ENCODE results near the gene ARHGAP11A.
A peak's percentile ranks its signal among the peaks of the same experiment; 100 is the strongest.

Gene ARHGAP11A

DNA sequence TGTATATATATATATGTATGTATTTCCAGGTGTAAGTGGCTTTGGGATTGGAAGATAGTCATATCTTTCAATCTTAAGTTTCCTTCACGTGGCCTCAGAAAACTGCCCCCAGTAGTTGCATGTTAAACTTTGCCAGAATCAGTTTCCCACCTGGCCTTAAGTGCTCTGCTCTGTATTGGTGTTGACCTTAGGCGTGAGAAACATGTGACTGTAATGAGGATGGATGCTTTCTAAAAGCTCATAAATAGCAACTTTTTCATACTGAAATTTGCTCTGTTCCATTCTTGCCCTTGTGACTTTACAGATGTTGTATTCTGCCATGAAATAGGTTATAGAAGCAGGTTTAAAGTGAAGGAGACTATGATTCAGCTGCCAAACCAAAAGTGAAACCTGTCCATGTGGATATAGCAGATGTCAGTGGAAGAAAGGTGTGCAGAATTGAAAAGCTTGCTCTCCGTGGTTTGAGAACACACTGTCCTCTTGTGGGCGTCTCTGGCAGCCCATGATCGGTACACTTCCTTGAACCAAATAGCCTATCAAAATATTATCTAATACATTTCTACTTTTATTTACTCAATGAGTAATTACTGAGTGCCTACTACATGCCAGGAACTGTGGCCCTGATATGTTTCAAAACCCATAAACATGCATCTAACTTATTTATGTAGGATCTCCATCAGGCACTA lies 42.0 kb downstream of the ARHGAP11A start:
- no peak for DNase-seq (ENCODE audit: low spot score)

DNA sequence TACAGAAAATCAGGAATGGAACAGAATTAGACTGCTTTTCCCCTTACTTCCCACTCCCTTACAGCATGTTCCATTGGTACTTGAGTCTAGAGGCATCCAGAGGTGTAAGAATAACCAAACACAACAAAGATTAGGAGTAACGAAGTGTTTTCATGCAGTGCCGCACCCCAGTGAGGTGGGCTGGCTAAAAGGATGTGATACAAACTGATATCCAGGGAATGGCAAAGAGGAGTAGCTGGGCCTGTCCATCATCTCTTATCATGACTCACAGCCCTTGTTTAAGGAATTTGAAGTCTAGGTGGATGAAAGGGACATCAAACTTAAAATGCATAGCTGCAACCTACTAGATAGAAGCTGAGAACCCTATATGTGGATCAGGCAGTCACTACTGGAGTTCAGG lies 42.6 kb downstream of the ARHGAP11A start:
- DNase-seq (ENCODE audit: low spot score) = no peak

DNA sequence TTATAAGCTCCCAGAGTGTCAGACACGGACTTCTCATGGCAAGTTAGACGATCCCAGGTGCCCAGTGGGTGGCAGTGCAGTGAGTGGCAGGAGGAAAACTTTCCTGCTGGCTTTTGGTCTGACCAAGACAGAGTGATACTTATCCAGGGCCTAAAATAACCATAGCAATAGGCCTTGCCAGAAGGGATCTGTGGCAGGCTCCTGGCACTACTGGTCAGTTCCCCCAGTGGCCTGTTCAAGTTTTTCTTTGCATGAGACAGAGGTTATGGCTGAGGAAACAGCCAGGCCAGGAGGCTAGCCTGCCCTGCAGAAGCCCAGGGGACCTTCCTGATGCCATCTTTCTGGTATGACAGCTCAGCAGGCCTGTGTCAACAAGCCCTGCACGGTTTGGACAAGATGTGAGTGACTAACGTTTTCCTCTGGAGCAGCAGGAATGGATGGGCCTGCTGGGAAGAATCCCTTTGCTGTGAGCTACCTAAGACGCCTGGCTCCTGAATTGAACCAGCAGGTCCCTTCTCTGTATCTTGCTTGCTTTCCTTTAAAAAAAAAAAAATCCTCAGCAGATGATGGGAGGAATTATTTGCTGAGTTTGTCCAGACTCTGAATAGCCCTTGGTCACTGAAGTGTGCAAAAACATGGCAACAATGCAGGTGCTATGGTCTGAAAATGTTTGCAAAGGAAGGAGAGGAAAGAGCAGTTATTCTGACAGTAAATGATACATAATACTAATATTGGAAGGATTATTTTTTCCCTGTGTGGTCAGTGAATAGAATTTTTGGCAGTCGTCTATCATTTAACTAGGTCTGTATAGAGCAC lies 44.2 kb downstream of the ARHGAP11A start:
- peak; percentile 79 for DNase-seq (ENCODE audit: low spot score)

DNA sequence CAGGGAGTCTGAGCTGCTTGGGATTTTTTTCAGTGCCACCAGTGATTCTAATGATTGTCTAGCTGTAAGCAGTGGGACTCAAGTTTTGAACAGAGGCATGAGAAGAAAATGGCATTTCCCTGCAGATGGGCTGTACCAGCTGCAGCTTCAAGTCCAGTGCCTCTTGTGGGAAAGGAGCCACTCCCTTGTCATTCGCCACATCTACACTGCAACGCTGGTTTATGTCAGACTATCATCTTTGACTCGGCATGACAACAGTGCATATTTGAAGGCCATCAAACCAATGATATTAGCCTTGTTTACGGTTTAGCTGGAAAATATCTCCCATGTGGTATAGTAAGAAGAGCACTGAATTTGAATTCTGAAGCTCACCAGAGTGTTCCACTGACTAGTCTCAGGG lies 48.4 kb downstream of the ARHGAP11A start:
- DNase-seq (ENCODE audit: low spot score) = no peak

DNA sequence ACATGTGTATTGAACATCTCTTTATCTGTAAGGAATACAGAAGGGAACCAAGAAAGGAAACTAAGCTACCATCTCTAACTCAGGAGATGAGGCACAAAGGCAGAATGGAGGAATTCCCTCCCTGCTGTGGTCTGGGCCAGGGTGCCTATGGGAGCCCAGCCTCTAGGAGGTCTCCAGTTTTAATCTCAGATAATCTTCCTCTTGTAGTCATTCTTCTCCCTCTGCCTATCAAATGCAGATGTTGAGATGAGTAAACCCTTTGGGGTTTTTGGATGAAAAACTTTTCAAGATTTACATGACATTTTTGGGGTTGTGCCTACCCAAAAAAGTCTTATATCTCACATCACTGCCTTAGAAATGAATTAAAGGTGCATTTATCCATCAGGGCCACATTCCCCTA lies 49.5 kb downstream of the ARHGAP11A start:
- DNase-seq (ENCODE audit: low spot score) = no peak

DNA sequence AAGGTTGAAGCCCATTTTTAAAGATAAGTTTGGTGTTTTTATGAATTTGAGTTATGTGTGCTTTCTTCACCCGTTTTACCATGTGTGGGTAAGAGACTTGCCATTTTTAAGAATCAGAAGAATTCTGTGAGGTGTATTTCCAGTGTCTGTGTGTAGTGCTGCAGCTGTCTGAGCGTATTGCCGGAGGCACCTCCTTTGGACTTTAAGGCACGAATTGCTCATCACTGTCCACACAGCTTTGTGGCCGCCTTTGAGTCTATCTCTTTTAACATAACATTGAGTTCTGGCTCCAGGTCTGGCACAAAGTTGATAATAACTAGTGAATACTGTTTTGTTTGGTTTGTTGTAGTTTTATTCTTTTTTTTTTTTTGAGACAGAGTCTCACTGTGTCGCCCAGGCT lies 52.0 kb downstream of the ARHGAP11A start:
- no peak for DNase-seq (ENCODE audit: low spot score)

DNA sequence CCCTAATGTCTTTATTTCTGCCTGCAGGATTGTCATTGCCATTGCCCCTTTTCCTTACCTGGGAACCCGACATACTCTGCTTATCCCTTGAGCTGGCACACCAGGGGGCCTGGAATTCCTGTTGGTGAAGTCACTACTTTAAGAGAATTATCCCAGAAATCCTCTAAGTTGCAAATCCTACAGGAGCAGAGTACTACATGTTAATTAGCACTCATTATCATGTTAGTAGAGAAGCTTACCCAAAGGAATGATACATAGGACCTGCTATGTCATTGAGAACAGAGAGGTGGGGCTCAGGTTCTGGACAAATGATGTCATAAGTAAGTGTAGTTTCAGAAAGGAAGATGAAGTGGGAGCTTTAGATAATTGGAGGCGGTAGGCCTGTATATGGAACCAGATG lies 53.6 kb downstream of the ARHGAP11A start:
- no peak for DNase-seq (ENCODE audit: low spot score)

DNA sequence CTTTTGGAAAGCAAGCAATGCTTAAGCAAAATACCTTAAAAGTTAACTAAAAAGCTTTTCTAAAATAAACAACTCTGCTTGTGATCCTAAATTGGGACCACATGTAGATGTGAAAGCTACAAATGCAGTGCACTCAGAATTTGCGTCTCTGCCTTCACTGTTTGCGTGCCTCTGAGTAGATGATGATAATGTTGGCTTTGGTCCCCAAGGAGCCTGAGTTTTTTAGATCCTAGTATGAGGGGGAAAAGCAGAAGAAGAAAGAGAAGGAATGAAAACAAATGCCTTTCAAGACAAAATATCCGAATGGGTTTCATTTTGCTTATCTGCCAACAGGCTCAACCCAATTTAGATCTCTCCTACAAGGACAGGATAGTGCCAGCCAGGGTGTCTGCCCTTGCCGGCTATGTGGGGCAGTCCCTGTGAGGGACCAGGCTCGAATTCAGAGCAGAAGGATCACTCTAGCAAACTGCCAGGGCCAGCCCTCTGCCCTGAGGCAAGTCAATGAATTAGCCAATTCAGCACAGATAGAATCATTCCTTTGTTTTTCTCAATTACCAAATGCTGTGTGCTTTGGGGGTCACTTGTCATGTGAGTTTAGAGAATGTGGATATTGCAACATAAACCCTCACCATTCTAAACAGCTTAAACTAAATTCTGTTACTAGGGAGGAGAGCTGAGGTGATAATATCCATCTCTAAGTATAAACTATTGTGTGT lies 54.8 kb downstream of the ARHGAP11A start:
- peak; percentile 27 for DNase-seq (ENCODE audit: low spot score)

DNA sequence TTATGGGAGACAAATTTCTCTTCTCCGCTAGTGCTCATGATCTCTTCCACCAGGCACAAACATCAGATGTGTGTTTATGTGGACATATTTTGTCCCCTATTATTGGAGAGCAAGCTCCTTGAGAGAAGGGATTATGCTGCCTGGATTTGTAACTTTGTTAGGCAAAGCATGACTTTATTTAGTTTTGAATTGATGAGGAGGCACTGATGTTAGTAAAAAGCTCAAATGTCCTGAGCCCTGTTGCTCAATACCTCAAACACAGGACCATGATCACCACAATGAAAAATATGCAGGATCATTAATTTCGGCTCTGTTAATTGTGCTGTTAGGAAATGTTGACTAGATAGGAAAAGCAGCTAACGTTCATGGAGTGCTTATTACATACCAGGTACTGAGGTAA lies 55.3 kb downstream of the ARHGAP11A start:
- no peak for DNase-seq (ENCODE audit: low spot score)

DNA sequence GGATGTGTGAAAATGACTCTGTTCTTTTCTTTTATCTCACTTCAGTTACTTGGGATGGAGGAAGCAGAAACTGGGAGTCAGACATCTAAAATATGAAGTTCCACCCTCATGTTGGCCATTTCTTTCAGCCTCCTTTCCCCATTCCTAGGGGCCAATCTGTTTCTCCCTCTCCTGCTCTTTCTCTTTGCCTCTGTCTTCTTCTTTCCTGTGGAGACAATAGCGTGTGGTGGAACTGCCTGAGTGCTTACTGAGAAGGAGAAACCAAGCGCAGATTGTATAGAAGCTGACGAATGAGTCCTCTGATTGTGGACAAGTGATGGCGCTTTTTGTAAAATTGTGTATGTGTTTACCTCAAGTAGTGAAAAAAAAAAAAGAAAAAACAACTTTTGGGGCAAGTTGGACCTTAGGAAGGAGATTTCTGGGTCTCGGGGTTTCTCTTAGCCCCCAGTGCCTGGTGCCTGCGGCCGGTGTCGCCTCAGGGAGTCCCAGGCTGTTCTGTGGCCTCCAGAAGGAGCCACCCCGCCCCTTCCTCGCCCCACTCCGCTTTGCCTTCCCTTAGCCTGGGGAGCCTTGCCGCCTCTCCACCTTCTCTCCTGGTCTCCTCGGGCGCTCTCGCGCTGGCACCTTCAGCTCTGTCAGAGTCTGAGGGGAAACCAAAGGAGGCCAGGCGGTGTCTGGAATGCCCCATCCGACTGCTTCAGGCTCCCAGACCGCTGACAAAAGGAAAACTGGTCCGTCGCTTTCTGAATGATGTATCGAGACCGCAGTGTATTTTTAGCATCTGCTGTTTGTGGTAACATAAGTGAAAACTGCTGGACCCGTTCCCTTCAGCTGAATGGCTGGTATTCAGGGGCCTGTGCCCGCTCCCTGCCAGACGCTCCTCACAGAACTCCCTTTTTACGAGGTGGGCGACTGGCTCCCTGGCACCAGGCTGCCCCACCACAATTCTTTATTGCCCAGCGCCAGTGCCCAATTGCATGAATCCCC lies 56.3 kb downstream of the ARHGAP11A start:
- DNase-seq (ENCODE audit: low spot score) = no peak

DNA sequence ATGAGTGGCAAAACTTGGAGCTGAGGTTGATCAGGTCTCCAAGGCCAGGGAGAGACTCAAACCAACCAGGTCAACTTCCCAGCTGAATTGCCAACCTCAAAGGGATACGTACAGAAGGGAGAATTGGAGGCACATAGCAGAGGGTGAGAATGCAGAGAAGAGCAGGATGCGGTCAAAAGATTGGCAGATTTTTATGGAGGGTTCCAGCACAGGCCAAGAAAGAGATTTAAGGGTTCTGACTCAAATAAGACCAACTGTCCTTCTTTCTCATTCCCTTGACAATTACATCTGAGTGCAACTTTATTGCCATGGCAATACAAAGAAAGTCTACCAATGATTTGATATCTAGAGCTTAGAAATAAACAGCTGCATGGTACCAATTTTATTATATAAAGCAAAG lies 59.4 kb downstream of the ARHGAP11A start:
- DNase-seq (ENCODE audit: low spot score) = no peak

DNA sequence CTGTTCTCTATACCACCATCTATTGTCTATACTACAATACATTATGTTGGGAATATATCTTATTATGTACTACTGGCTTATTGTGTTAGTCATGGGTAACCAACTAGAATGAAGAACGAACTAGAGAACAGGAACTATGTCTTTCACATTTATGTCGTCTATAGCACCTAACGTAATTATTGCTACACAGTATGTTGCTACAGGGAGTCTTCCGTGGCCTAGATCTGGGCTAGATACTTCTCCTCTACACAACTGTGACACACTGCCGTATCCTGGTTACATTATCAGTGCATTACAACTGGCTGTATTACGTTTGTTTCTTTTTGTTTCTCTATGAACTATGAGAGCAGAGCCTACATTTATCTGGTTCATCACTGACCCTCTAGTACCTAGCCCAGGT lies 60.2 kb downstream of the ARHGAP11A start:
- DNase-seq (ENCODE audit: low spot score) = no peak

DNA sequence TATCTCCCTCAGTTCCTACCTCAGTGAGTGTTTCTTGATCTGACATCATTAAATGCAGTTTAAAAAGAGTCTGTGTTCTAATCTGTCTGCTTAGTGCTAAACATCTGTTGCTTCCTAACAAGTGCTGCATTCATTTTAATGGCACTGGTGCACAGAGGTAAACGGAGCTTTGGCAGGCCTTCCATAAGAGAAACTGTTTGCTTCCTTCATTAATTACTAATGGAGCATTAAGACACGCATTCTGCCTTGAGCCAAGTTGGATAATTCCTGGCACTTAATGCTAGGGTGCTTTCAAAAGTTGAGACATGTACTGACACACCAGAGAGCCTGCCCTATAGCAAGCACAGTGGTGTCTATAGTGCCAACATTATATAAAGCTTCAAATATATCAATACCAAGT lies 60.9 kb downstream of the ARHGAP11A start:
- no peak for DNase-seq (ENCODE audit: low spot score)

DNA sequence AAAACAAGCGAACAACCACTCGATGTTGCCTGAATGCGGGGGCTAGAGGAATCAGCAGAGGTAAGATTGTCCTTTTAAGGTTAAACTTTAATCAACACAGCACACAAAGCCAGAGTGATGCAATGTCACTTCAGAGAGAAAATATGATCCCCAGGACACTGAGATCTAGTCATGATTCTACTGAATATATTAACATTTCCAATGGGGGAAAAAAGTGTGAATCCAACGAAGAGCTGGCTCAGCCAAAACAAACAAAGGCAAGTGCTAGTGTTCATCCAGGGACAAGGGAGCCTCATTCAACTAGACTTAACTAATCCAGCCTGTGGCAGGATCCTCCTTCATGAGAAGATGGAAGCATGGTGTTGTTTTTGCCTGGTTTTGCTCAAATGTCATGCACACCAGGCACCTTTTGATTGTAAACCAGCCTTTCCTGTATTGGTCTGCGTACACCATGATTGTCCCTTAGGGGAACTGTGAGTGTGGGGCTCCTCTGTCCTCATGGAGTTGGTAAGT lies 62.0 kb downstream of the ARHGAP11A start:
- no peak for DNase-seq (ENCODE audit: low spot score)

DNA sequence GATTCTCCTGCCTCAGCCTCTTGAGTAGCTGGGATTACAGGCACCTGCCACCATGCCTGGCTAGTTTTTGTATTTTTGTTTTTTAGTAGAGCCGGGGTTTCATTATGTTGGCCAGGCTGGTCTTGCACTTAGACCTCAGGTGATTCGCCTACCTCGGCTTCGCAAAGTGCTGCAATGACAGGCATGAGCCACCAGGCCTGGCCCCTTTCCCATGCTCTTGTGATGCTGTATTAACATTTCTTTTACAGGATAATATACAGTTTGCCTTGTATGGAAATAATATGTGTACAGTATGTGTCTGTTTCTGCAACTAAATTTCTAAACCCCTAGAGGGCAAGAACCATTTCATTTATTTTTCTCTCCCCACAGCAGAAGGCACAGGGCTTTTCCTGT lies 64.0 kb downstream of the ARHGAP11A start:
- DNase-seq (ENCODE audit: low spot score) = no peak

DNA sequence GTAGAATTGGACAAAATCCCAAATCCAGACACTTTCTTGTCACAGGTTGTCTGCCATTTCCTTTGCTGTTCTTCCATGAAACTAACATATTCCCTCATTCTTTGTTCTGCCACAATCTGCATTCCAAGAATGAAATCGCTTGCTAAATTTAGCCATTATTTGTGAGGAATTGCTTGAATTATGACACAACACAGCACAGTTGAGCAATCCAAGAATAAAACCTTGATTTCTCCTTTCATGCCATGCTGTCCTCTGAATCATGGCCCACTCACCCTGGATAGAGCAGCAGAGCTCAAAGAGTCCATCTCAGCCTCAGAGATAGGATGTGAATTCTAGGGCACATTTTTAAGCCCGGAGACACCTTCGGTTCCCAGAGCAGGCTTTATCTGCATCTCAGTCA lies 67.3 kb downstream of the ARHGAP11A start:
- peak; percentile 82 for DNase-seq (ENCODE audit: low spot score)

DNA sequence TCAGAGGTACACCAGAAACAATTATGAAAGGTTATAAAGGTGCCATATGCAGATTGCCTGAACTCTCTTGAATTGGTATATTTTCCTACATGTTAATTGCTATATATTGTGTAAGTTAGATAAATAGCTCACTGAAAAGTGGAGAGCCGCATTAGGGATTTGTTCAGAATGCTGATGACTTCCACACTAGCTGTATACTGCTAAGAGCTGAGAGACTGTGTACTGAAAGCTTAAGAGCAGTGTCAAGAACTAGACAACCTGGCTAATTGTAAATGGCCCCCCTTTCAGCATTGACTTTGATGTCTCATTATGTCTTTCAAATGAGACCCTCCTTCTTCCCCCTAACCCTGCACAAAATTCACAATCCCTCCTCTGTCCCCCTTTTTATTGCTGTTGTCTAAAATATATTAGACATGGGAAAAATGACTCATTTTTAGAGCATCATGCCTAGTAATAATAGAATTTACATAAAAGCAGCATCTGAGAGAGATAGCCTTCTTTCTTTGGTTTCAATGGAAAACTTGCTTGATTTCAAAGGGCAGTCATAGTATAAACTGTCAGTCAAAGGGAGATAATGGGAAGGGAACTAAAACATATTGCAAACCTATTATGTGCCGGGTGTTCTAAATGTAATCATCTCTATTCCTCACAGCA lies 67.8 kb downstream of the ARHGAP11A start:
- no peak for DNase-seq (ENCODE audit: low spot score)

DNA sequence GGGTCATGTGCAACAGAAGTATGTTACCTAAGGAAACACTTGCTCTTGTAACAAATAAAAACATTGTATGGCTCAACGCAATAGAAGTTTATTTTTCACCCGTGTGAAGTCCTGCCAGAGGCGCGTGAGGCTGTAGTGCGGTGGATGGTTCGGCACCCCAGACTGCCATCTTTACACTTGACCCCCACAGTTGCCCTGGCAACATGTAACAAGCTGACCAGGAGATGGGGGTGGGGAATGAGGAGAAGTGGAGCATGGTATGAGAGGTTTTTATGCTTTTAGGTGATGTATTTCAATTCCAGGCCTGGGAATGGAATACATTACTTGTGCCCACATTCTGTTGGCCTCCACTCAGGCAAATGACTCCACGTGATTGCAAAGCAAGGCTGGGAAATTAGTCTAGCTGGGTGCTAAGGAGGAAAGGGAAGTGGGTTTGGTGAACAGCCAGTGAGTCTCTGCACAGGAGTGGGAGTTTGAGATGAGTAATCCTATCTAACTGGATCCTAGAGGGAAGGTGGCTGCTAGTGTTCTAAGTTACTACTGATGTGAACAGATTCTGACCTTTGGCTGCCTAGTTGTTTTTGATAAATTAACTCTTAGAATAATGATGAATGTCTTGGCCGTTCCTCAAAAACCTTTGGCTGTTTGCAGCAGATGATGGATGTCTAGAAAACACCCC lies 68.7 kb downstream of the ARHGAP11A start:
- peak; percentile 74 for DNase-seq (ENCODE audit: low spot score)

DNA sequence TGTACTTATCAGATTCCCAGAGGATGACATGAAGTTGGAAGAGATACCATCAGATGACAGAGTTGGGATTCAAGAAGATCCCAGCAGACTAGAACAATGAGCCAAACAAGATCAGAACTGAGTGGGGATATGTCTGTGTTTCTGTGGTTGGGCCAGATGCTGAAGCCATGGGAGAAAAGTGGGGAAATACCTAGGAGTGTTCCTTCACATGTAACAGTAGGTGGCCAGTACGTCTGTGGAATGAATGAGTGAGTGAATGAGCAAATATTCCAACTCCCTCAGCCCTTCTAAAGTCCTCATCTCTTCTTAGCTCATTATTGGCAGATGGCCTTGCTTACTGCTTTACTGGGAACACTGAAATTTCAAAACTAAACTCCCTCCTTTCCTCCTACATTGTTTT lies 70.3 kb downstream of the ARHGAP11A start:
- DNase-seq (ENCODE audit: low spot score) = no peak

DNA sequence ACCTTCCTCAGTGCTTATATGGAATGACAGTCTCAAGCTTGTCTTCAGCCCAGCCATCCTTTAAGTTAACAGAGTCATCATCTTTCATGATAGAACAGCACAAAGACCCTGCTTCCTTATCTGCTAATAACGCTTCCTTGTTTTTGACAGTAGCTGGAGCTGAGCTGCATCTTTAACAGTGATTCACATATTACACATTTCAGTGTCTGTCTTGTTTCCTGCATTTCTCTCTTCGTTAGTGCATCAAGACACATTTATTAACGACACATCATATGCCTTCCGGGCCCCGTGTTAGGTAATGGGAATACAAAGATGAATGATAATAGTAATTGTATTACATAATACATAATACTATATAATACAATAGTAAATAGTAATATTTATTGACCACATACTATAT lies 72.3 kb downstream of the ARHGAP11A start:
- DNase-seq (ENCODE audit: low spot score) = no peak
